ENCODE measurements around the gene ANK2. TPM values are rescaled to one million over a fixed set of nuclear protein-coding genes. Genes with fewer than 3 reads are reported as not detected.

Gene ANK2
- polyA plus RNA-seq, 1 donor: 80.7 TPM

GRCh38 chr4:113094331-113094730 is 44.9 kb downstream of the ANK2 start:
- DNase-seq: no peak

DNA sequence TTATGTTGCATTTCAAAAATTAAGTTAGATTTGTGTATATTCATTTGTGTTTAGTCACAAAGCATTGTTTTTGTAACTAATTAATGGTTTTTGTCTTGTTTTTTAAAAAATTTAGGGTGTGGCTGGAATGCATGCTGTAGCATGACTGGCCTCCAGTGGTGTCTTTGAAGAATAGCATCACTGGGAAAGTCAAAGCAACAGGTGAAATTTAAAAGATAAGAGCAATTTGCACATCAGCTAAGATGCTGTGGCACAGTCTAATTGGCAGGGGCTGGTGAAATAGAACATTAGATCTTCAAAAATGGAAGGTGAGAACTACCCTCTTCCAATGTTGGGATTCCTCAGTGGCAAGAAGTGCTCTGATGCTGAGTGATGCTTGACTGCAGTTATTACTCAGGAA is 45.3 kb downstream of the ANK2 start:
- no peak for DNase-seq

DNA sequence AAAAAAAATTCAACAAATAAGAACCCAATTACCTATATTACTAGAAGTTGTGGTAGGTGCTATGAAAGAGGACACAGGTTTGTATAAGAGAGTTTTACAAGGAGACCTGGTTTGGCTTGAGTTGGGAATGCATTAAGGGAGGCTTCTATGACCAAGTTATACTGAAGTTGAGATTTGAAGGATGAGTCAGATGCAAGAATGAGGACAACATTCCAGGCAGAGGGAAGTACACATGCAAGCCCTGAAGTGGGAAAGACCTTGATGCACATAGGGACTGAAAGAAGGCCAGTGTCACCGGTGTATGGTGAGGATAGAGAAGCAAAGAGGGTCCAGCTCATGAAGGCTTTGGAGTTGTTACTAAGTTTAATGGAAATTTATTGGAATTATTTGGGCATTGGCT is 52.2 kb downstream of the ANK2 start:
- DNase-seq: no peak

DNA sequence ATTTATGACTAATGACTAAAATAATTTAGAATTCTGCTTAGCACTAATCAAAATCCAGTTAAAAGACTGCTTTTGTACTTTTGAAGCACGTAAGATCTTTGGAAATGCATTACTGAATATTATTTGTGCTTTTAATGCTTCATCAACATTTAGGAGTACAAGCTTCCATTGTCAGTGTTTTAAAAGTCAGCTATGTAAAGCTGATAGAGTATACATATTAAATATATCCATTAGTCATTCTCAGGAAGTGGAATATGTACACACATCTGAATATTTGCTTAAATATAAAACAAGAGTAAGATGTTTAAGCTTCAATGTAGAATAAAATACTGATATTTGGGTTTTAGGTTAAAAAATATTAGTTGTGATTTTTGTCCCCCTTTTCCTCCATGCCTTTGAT is 54.1 kb downstream of the ANK2 start:
- DNase-seq: no peak

GRCh38 chr4:113106108-113106507 is 56.7 kb downstream of the ANK2 start:
- DNase-seq: peak; percentile 66

DNA sequence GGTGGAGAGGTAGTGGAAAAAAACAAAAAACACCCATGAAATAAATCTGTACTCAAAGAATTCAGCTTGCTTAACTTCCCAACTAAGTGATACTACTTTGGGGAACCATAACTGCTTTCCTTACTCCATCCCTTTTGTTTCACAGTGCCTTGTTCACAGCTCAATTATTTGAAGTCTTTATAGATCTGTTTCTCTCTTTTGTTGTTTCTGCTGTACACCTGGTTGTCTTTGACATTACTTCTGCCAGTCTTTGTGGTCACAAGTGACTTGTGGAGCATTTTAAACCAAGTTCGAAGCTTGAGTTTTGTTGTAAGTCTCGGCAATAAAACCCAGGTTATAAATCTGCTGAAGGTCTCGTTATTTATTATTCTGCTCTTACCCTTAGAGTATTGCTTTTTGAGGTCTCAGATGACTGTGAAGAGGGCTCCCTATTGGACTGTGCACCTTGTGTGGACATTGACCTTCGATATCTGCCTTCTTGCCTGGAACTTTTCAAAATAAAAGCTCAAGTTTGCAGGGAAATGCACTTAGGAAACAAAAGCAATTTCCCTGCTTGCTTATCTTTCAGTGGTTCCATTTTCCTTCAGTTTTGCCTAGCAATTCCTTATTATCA is 59.8 kb downstream of the ANK2 start:
- DNase-seq: peak; percentile 53

- no peak for DNase-seq
Measured at GRCh38 chr4:113112338-113112978, 63.0 kb downstream of the ANK2 start.

DNA sequence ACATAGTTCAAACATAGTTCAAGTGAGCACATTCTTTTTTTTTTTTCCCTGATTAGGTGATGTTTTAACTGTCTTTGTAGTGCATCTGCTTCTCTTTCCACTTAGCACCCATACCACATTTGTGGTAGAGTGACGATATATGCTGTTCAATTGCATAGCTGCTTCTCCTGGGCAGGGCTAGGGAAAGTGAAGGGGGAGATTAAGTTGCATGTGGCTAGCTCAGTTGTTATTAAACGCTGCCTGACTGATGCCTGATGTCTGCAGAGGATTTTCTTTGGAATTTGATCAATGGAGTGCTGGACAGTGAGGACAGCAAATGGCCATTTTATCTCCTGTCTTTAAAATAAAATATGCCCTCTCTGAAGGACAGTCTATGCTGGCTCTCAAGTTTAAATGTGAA is 63.7 kb downstream of the ANK2 start:
- DNase-seq: no peak

- DNase-seq: no peak
Measured at GRCh38 chr4:113114884-113115283, 65.4 kb downstream of the ANK2 start.

DNA sequence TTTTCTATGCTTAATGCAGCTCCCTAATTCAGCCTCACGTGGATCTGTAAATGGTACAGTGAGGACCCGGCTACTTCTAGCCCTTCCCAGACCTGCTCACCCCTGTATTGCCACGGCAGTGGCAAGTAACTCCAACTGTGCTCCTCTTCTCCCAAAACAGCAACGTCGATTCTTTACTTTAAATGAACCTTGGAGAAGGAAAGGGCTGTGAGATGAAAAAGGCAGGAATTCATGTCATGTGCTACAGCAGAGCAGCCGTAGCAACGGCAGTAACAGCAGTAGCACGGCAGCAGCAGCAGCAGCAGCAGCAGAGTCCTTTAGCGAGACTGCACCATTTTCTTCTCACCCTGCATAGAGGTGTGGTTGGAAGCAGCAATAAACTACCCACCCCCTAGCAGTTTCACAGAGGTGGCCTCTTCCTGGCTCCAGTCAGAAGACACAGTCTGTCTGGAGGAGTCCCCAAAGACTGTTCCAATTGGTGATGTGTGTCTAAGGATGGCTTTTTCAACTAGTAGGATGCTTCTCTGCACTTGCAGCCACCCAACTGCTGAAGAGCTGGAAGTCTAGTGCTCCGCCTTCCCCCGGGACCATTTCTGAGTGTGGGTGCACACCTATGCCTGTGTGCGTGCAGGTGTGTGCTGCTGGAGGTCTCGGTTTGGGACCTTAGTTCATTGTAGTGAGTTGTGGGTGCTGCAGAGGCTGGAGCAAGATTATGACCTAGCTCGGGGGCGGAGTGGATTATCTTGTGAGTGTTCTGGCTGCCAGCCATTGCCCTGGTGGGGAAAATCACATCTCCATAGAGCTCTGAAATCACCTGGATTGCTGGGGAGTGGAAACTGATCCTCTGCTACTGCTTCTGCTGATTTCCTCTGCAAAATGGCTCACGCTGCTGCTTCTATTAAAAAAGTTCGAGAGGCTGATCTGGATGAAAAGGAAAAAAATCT is 67.2 kb downstream of the ANK2 start:
- DNase-seq: peak; percentile 42

- no peak for DNase-seq
Measured at GRCh38 chr4:113117358-113117702, 67.9 kb downstream of the ANK2 start.

GRCh38 chr4:113122066-113122465 is 72.6 kb downstream of the ANK2 start:
- no peak for DNase-seq

- DNase-seq: no peak
Measured at GRCh38 chr4:113125418-113125817, 76.0 kb downstream of the ANK2 start.

GRCh38 chr4:113131136-113131535 is 81.7 kb downstream of the ANK2 start:
- no peak for DNase-seq

DNA sequence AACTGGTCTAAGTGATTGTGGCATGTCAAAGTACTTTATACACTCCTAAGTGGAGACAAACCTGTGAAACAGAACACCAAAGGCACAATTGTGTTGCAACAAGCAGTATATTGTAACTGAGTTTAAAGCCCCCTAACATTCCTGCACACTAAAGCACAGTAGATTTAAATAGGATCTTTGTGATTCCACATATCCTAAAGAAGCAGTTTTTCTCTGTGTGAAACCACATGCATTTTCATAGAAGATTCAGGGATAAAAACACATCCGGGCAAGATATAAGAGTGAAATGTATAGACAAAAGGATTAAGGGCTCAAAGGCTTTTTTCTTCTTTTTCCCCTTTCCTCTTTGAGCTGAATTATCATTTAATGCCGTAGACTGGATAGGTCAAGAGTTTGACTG is 82.2 kb downstream of the ANK2 start:
- DNase-seq: no peak

- DNase-seq: no peak
Measured at GRCh38 chr4:113141901-113142346, 92.5 kb downstream of the ANK2 start.

DNA sequence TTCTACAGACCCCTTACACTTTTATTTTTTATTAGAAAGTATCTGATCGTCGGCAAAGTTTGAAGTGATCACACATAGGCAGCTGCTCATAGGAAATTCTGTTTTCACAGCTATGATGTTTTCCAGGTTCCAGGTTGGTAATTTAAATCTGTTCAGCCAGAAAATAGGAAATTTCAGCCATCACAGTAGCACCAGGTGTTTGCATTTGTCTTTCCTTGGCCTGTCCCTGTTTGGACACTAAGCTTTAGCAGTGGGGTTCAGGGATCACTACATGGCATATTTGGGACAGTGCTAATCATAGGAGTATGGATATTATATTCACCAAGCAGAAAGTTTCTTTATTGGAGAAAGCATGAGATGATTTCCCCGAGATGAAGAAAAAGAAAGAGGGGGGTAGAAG is 92.9 kb downstream of the ANK2 start:
- DNase-seq: no peak

- no peak for DNase-seq
Measured at GRCh38 chr4:113144091-113144490, 94.6 kb downstream of the ANK2 start.

DNA sequence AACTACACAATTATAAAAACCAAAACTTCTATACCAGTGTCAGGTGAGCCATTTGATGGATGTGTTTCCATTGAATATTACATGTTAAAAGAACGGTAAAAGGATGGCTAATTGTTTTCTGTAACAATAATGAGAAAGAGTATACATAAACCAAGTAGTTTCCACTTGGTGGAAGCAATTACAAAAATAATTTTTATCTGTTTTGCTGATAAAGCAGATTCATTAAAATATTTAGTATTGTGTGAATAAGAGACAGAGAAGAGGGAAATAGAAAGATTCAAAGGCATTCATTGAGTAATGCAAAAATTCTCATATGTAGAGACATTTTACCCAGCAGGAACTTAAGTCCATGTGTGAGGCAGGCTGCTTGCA is 95.7 kb downstream of the ANK2 start:
- DNase-seq: no peak

GRCh38 chr4:113145519-113146291 is 96.3 kb downstream of the ANK2 start:
- DNase-seq: no peak

DNA sequence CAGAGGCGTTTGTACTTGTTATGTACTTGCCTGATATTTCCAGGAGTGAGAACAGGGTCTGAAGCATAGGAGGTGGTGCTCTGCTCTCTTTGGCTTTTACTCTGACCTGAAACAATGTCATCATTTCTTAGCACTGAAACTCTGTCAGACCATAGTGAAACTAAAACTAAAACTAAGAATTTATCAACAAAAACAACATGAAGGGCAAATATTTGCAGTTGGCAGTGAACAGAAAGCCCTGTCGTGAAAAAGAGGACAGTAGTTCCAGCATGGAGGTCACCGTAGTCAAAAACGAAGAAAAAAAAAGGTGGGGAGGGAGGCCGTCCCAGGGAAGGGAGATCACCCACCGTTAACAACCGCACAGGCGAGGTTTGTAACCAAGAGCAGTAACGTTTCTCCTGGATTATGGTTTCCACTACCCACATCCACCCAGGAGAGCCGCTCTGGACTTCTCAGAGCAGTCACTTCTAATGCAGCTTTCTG is 97.5 kb downstream of the ANK2 start:
- DNase-seq: no peak

- DNase-seq: no peak
Measured at GRCh38 chr4:113147498-113148111, 98.2 kb downstream of the ANK2 start.
